H9 (cell line): ENCODE data around the gene IFT57. TPM values are rescaled to one million over a fixed set of nuclear protein-coding genes. Genes with fewer than 3 reads are reported as not detected.

Experiments
- DNase-seq: peaks from one replicate; pipeline ENCODE4 v3.0.0-alpha.2; 2017
- H2AFZ ChIP-seq: one replicate; pipeline ENCODE4 v1.6.1; 2013; ENCODE audit warnings: mild to moderate bottlenecking, low read length, control low read depth, moderate library complexity
- H2AK5ac ChIP-seq: 2 replicates; pipeline ENCODE4 v1.6.1; 2013; ENCODE audit warnings: low read length, control low read depth, mixed read lengths; ENCODE audit not compliant: insufficient read length
- H2BK120ac ChIP-seq: one replicate; pipeline ENCODE4 v1.6.1; 2013; ENCODE audit warnings: low read depth, mild to moderate bottlenecking, low read length, control low read depth, inconsistent platforms; ENCODE audit not compliant: poor library complexity, severe bottlenecking
- H2BK12ac ChIP-seq: 2 replicates; pipeline ENCODE4 v1.6.1; 2013; ENCODE audit warnings: low read length, control low read depth, mixed read lengths, low read depth; ENCODE audit not compliant: insufficient read length
- H2BK15ac ChIP-seq: 2 replicates; pipeline ENCODE4 v1.6.1; 2013; ENCODE audit warnings: low read depth, low read length, control low read depth
- H2BK20ac ChIP-seq: one replicate; pipeline ENCODE4 v1.6.1; 2013; ENCODE audit warnings: low read depth, mild to moderate bottlenecking, low read length, control low read depth, inconsistent platforms; ENCODE audit not compliant: poor library complexity, severe bottlenecking
- H2BK5ac ChIP-seq: 2 replicates; pipeline ENCODE4 v1.6.1; 2013; ENCODE audit warnings: low read length, control low read depth, mixed read lengths; ENCODE audit not compliant: insufficient read length
- H3K14ac ChIP-seq: 2 replicates; pipeline ENCODE4 v1.6.1; 2013; ENCODE audit warnings: low read length, control low read depth; ENCODE audit not compliant: insufficient read depth
- H3K18ac ChIP-seq: 2 replicates; pipeline ENCODE4 v1.6.1; 2013; ENCODE audit warnings: low read depth, mild to moderate bottlenecking, mixed read lengths, low read length, control low read depth; ENCODE audit not compliant: insufficient read length
- H3K23ac ChIP-seq: 2 replicates; pipeline ENCODE4 v1.6.1; 2013; ENCODE audit warnings: low read length, control low read depth, mixed read lengths, low read depth; ENCODE audit not compliant: insufficient read length
- H3K23me2 ChIP-seq: 2 replicates; pipeline ENCODE4 v1.6.1; 2013; ENCODE audit warnings: low read depth, mild to moderate bottlenecking, mixed read lengths, low read length, control low read depth; ENCODE audit not compliant: insufficient read length, poor library complexity, severe bottlenecking
- H3K27ac ChIP-seq: 2 replicates; pipeline ENCODE4 v1.5.1; 2013; ENCODE audit warnings: low read length, control low read depth, mixed read lengths, low read depth; ENCODE audit not compliant: insufficient read length
- H3K27me3 ChIP-seq: 2 replicates; pipeline ENCODE4 v1.6.1; 2013; ENCODE audit warnings: low read length, control low read depth, inconsistent platforms; ENCODE audit not compliant: insufficient read depth
- H3K4ac ChIP-seq: 2 replicates; pipeline ENCODE4 v1.6.1; 2013; ENCODE audit warnings: low read depth, mild to moderate bottlenecking, control low read depth, inconsistent platforms, low read length, moderate library complexity
- H3K4me1 ChIP-seq: 2 replicates; pipeline ENCODE4 v1.6.1; 2013; ENCODE audit warnings: low read length, control low read depth, inconsistent platforms; ENCODE audit not compliant: insufficient read depth
- H3K4me2 ChIP-seq: 2 replicates; pipeline ENCODE4 v1.6.1; 2013; ENCODE audit warnings: low read length, control low read depth, mixed read lengths; ENCODE audit not compliant: insufficient read length, insufficient read depth
- H3K56ac ChIP-seq: 2 replicates; pipeline ENCODE4 v1.6.1; 2013; ENCODE audit warnings: low read depth, mild to moderate bottlenecking, mixed read lengths, low read length, control low read depth; ENCODE audit not compliant: insufficient read length
- H3K79me1 ChIP-seq: 2 replicates; pipeline ENCODE4 v1.6.1; 2013; ENCODE audit warnings: low read depth, mild to moderate bottlenecking, moderate library complexity, low read length, control low read depth, inconsistent platforms; ENCODE audit not compliant: insufficient read depth, poor library complexity, severe bottlenecking
- H3K79me2 ChIP-seq: 2 replicates; pipeline ENCODE4 v1.6.1; 2013; ENCODE audit warnings: low read length, control low read depth, inconsistent platforms; ENCODE audit not compliant: insufficient read depth
- H3K9ac ChIP-seq: 2 replicates; pipeline ENCODE4 v1.6.1; 2013; ENCODE audit warnings: low read length, control low read depth, mixed read lengths; ENCODE audit not compliant: insufficient read length; ENCODE audit errors: extremely low read depth
- H3K9me3 ChIP-seq: one replicate; pipeline ENCODE4 v1.6.1; 2013; ENCODE audit warnings: low read depth, low read length, inconsistent platforms; ENCODE audit not compliant: control insufficient read depth
- H3T11ph ChIP-seq: one replicate; pipeline ENCODE4 v1.6.1; 2013; ENCODE audit warnings: mild to moderate bottlenecking, low read length, control low read depth, inconsistent platforms
- H4K20me1 ChIP-seq: one replicate; pipeline ENCODE4 v1.6.1; 2013; ENCODE audit not compliant: control insufficient read depth, insufficient read length, insufficient read depth
- H4K5ac ChIP-seq: 2 replicates; pipeline ENCODE4 v1.6.1; 2013; ENCODE audit warnings: low read depth, mild to moderate bottlenecking, mixed read lengths, low read length, control low read depth; ENCODE audit not compliant: insufficient read length
- H4K8ac ChIP-seq: replicated peaks from 2 replicates; pipeline ENCODE4 v1.6.1; 2013; ENCODE audit warnings: low read length, control low read depth, mixed read lengths, low read depth; ENCODE audit not compliant: insufficient read length
- H4K91ac ChIP-seq: 2 replicates; pipeline ENCODE4 v1.6.1; 2013; ENCODE audit warnings: low read depth, mild to moderate bottlenecking, moderate library complexity, mixed read lengths, low read length, control low read depth; ENCODE audit not compliant: insufficient read length
- H3K27ac Mint-ChIP-seq, 3 experiments: 2 replicates in 2 of 3; 3 replicates in 1 of 3; pipeline ENCODE4 v1.8.0; 2020 to 2021; ENCODE audit warnings: mixed read lengths in 3 of 3, mild to moderate bottlenecking in 1 of 3, moderate library complexity in 1 of 3
- H3K27me3 Mint-ChIP-seq: 2 replicates; pipeline ENCODE4 v1.8.0; 2021; ENCODE audit warnings: low read depth, mild to moderate bottlenecking, moderate library complexity, mixed read lengths
- H3K36me3 Mint-ChIP-seq, 3 experiments: 2 replicates in 2 of 3; 3 replicates in 1 of 3; pipeline ENCODE4 v1.8.0; 2020 to 2021; ENCODE audit warnings: low read depth in 3 of 3, mixed read lengths in 3 of 3; ENCODE audit not compliant: insufficient read depth in 1 of 3
- H3K4me1 Mint-ChIP-seq, 2 experiments: 2 replicates each; pipeline ENCODE4 v1.8.0; 2020; ENCODE audit warnings: mixed read lengths in 2 of 2
- H3K4me3 Mint-ChIP-seq, 2 experiments: 2 replicates in 1 of 2; 3 replicates in 1 of 2; pipeline ENCODE4 v1.8.0; 2020 to 2021; ENCODE audit warnings: mild to moderate bottlenecking in 2 of 2, mixed read lengths in 2 of 2, moderate library complexity in 1 of 2
- H3K9me3 Mint-ChIP-seq, 2 experiments: 2 replicates in 1 of 2; 3 replicates in 1 of 2; pipeline ENCODE4 v1.8.0; 2020; ENCODE audit warnings: mild to moderate bottlenecking in 2 of 2, mixed read lengths in 2 of 2, moderate library complexity in 1 of 2
- WGBS: extraction: QIAGEN DNeasy Blood & Tissue Kit; methylation state at CpG from one replicate; pipeline ENCODE4 v1.1.7; 2013; ENCODE audit warnings: missing lambda C conversion rate, low lambda C conversion rate, mixed read lengths; ENCODE audit not compliant: insufficient read length; ENCODE audit errors: extremely low coverage; 5-methylcytosine and 5-hydroxymethylcytosine counted together
- total RNA-seq: library from RNA; stranded (reverse); gene quantifications from 2 replicates; pipeline ENCODE4 v1.2.1, GENCODE V29; 2021
- TF ChIP-seq, protein P1 (sequence below): fragments of 200-600 bp; sonication (generic); conservative IDR thresholded peaks from 3 replicates; pipeline ENCODE4 v1.8.0; 2021; ENCODE audit warnings: antibody characterized with exemption, mild to moderate bottlenecking

Gene IFT57
- total RNA-seq, 1 experiment from 2014 or later = 21.4 TPM

DNA sequence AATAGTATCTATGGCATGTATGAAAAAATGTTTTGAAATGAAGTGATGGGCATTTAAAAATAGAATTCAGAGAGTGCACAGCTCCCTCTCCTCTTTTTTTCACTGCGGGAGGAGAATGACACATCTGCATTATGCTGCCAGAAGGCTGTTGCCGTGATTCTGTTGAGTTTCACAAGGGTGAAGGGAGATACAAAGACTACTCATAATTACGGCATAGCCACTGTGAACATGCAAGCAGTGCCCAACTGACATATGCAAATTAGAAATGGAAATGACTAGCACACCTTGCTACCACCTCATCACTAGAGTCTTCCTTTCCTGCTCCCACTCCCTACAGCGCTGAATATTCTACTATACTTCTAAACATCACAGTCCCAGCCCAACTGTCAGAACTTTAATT, 20.1 kb downstream of the IFT57 start:
- no peak overlapping the region for H3K4me2 ChIP-seq
- no CpG with 5 or more reads among the region's 4 CpGs for WGBS

More for the DNA sequence above, 20.1 kb downstream of the IFT57 start:
- no peak overlapping the region for H3K4ac ChIP-seq
- no peaks in the 10 kb centered on the region for H3K27me3 Mint-ChIP-seq
- no peaks in the 10 kb centered on the region for H3K27me3 ChIP-seq
- no peaks in the 10 kb centered on the region for H3K9me3 Mint-ChIP-seq
- H4K20me1 ChIP-seq = no peaks in the 10 kb centered on the region
- no peak overlapping the region for H2AK5ac ChIP-seq
- no peaks in the 10 kb centered on the region for H3K9me3 ChIP-seq
- no peak for DNase-seq
- no peak overlapping the region for H2BK12ac ChIP-seq
- no peak overlapping the region for H3K56ac ChIP-seq
- no peak overlapping the region for H4K5ac ChIP-seq
- TF ChIP-seq, protein P1, sequence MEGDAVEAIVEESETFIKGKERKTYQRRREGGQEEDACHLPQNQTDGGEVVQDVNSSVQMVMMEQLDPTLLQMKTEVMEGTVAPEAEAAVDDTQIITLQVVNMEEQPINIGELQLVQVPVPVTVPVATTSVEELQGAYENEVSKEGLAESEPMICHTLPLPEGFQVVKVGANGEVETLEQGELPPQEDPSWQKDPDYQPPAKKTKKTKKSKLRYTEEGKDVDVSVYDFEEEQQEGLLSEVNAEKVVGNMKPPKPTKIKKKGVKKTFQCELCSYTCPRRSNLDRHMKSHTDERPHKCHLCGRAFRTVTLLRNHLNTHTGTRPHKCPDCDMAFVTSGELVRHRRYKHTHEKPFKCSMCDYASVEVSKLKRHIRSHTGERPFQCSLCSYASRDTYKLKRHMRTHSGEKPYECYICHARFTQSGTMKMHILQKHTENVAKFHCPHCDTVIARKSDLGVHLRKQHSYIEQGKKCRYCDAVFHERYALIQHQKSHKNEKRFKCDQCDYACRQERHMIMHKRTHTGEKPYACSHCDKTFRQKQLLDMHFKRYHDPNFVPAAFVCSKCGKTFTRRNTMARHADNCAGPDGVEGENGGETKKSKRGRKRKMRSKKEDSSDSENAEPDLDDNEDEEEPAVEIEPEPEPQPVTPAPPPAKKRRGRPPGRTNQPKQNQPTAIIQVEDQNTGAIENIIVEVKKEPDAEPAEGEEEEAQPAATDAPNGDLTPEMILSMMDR = no peak
- H4K91ac ChIP-seq = no peak overlapping the region
- no peak overlapping the region for H3K4me3 Mint-ChIP-seq
- no peaks in the 10 kb centered on the region for H3K36me3 Mint-ChIP-seq
- H3K4me1 ChIP-seq = no peaks in the 10 kb centered on the region
- H3K79me2 ChIP-seq = no peaks in the 10 kb centered on the region
- H3T11ph ChIP-seq = no peak overlapping the region
- H3K27ac Mint-ChIP-seq = no peak overlapping the region
- no peak overlapping the region for H2BK120ac ChIP-seq
- H2BK5ac ChIP-seq = no peak overlapping the region
- no peaks in the 10 kb centered on the region for H3K23me2 ChIP-seq
- H2AFZ ChIP-seq = no peak overlapping the region
- H4K8ac ChIP-seq = no peak overlapping the region
- H3K23ac ChIP-seq = no peak overlapping the region
- no peak overlapping the region for H3K18ac ChIP-seq
- no peaks in the 10 kb centered on the region for H3K79me1 ChIP-seq
- no peak overlapping the region for H3K14ac ChIP-seq
- no peak overlapping the region for H2BK15ac ChIP-seq
- no peak overlapping the region for H2BK20ac ChIP-seq
- H3K27ac ChIP-seq = no peak overlapping the region
- no peak overlapping the region for H3K9ac ChIP-seq
- H3K4me1 Mint-ChIP-seq = peaks cover 3 to 9% of the 10 kb centered on the region in 2 experiments; a peak in 3 of 4 replicates
